ENCODE results near the gene DIPK1C.

Gene DIPK1C

GRCh38 chr18:74447404-74448152 lies 9.5 kb downstream of the DIPK1C start:
- no peak for DNase-seq

GRCh38 chr18:74446631-74447403 lies 10.3 kb downstream of the DIPK1C start:
- no peak for DNase-seq

- no peak for DNase-seq
Observed at GRCh38 chr18:74446178-74446577, 10.9 kb downstream of the DIPK1C start.

- no peak for DNase-seq
Observed at GRCh38 chr18:74445585-74445984, 11.5 kb downstream of the DIPK1C start.

GRCh38 chr18:74444104-74444503 lies 13.0 kb downstream of the DIPK1C start:
- no peak for DNase-seq

- no peak for DNase-seq
Observed at GRCh38 chr18:74440808-74441427, 16.2 kb downstream of the DIPK1C start.

- DNase-seq, result no peak
Observed at GRCh38 chr18:74438091-74438490, 19.0 kb downstream of the DIPK1C start.

GRCh38 chr18:74436158-74436769 lies 20.8 kb downstream of the DIPK1C start:
- DNase-seq, result no peak

- no peak for DNase-seq
Observed at GRCh38 chr18:74435740-74436139, 21.4 kb downstream of the DIPK1C start.

GRCh38 chr18:74434466-74434865 lies 22.6 kb downstream of the DIPK1C start:
- DNase-seq, result no peak

- peak; percentile 36 for DNase-seq
Observed at GRCh38 chr18:74430806-74431571, 26.1 kb downstream of the DIPK1C start.

- DNase-seq, result no peak
Observed at GRCh38 chr18:74430231-74430630, 26.9 kb downstream of the DIPK1C start.

GRCh38 chr18:74429096-74429495 lies 28.0 kb downstream of the DIPK1C start:
- no peak for DNase-seq

GRCh38 chr18:74427442-74428112 lies 29.5 kb downstream of the DIPK1C start:
- DNase-seq, result no peak

GRCh38 chr18:74425876-74426275 lies 31.2 kb downstream of the DIPK1C start:
- DNase-seq, result no peak

GRCh38 chr18:74425161-74425560 lies 31.9 kb downstream of the DIPK1C start:
- DNase-seq, result no peak

GRCh38 chr18:74422541-74422940 lies 34.6 kb downstream of the DIPK1C start:
- DNase-seq, result no peak

- no peak for DNase-seq
Observed at GRCh38 chr18:74420926-74421325, 36.2 kb downstream of the DIPK1C start.

- no peak for DNase-seq
Observed at GRCh38 chr18:74420481-74420880, 36.6 kb downstream of the DIPK1C start.

- DNase-seq, result no peak
Observed at GRCh38 chr18:74419761-74420160, 37.3 kb downstream of the DIPK1C start.

- DNase-seq, result no peak
Observed at GRCh38 chr18:74418023-74418422, 39.1 kb downstream of the DIPK1C start.

GRCh38 chr18:74416124-74416523 lies 41.0 kb downstream of the DIPK1C start:
- DNase-seq, result no peak

Data from RPMI8226 (cell line).